HG02571 (cell line): Measurements from ENCODE around the gene ETFRF1.
A peak's percentile ranks its signal among the peaks of the same experiment; 100 is the strongest.

Source experiments
- ATAC-seq: cut with Tn5 transposase; IDR thresholded peaks from one replicate; pipeline ENCODE4 v1.9.1; 2021; ENCODE audit warnings: mild to moderate bottlenecking, moderate library complexity; ENCODE audit not compliant: unreplicated experiment

ETFRF1 gene

DNA sequence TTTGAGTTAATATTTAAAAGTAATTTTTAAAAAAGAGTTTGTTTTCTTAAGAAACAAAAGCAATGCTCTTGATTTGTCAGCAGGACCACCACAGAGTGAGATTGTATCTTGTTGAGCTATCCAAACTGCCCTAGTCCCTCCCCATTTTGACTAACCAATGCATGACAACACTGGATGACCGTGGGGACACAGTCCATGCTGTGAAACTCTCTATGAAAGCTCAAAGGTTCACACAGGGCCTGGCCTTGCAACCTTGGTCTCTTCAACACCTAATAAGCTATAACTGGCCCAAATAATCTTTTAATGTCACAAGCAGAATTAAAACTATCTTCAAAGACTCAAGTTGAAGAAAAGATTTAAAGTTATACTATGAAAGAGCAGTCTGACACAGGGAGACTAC is 13.5 kb downstream of the ETFRF1 start:
- no peak for ATAC-seq

DNA sequence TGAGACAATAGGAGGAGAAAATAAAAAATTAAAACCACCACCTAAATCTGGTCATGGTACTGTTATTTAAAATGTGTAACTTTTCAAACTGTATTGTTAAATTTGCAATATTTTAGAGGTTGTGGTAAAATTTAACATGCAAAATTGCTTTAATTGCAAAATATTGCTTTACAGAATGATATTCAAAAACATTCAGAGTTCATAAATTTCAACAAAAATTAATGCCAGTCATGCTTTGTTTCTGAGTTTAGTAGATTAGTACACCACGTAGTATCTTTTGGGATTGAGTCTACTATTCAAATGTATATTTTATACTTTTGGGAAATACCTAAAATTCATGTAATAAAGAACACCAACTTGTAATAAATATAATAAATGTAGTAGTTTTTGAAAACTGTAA is 18.3 kb downstream of the ETFRF1 start:
- no peak for ATAC-seq

DNA sequence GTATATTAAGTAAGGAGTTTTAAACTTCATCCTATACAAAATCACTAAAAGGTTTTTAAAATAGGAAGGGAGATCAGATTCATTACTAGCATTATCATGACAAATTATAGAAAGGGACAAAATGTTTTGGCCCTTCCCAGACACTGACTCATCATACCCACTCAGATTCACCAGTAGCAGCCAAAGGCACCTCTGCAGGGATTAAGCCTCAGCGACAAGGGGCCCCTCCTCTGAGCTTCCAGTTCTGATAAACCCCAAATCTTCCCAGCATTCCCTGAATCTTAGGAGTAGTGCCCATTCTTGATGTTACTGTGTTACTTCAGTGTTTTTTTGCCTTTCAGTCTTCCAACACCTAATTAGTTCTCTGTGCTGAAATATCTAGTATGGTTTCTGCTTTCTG is 41.2 kb downstream of the ETFRF1 start:
- ATAC-seq, result no peak

DNA sequence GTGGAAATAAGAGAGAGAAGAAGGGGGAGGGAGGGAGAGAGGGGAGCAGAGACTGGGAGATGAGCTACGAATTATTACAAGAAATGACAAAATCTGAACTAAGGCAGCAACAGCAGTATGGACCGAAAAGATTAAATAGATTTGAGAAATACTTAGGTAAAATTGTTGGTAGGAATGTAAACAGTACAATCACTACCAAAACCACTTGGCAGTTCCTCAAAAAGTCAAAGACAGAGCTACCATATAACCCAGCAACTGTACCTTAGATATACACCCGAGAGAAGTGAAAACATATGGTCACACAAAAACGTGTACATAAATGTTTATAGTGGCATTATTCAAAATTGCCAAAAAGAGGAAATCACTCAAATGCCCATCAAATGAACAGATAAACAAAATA is 41.6 kb downstream of the ETFRF1 start:
- ATAC-seq, result no peak

DNA sequence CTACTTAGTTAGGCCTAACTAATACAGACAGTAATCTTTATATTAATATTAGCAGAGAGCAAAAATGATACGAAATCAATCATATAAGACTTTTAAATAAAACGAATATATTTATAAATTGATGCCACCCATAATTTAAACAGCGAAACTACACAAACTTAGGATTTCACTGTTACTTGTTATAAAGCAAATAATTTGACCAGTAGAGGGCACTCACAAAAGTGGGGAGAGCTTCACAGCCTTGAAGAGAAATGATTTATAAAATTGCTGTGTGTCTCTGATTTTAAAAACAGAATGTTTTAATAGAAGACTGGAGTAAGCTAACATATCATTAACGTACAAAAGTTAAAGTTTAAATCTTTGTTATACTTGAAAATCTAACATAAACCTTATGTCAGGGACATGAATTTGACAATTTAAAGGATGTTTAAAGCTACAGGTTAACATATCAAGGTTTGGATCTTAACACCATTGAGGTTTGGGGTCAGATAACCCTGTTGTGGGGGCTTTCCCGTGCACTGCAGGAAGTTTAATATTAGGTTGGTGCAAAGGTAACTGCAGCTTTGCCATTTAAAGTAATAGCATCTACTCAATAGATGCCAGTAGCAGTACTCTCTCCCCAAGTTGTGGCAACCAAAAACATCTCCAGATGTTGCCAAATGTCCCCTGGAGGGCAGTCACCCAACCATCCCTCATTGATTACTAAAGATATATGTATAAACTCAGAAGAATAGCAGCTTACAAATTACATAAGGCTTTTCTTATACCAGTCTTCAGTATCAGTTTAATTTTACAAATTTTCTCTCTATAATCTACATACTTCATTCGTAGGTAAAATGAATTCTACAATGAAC is 46.4 kb downstream of the ETFRF1 start:
- no peak for ATAC-seq

DNA sequence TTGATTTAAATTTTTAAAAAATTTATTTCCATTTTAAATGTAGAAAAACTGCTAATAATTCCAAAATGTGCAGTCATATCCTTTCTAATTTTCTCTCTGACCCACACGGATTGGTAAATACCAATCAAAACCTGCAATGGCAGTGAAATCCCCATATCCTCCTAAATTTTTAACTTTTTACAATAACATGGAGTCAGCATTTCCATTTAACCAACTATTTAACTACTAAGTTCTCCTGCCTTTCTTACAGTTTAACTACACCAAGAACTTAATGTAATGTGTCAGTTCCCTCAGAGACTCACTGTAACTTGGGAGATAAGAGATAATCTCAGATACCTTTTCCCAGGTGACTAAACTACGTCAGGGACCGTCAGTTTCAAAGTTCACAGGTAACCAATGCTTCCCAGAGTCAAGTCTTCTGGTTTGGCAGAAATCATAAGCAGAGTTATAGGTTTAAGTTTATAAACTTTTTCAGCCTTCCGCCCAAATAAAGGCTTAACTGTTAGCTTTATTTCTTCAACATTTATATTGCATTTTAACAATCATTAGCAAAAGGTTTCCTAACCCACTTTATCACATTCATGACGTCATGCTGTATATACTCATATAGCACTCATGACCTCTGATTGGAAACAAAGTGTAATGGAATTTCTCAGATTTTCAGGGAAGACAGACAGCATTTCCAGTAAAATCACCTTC is 48.1 kb downstream of the ETFRF1 start:
- no peak for ATAC-seq

DNA sequence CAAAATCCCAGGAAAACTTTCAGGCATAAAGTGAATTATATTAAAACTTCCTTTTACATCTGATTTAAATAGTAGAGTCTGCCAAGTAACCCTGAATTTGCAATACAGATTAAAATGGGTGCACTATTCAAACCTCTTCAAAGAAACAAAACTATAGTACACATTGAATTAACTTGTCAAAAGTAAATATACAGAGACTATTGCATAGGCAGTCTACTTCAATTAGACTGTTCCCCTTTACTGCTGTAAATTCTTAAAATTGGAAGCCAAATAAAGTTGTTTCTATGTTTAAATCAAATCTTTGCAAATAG is 48.6 kb downstream of the ETFRF1 start:
- no peak for ATAC-seq

DNA sequence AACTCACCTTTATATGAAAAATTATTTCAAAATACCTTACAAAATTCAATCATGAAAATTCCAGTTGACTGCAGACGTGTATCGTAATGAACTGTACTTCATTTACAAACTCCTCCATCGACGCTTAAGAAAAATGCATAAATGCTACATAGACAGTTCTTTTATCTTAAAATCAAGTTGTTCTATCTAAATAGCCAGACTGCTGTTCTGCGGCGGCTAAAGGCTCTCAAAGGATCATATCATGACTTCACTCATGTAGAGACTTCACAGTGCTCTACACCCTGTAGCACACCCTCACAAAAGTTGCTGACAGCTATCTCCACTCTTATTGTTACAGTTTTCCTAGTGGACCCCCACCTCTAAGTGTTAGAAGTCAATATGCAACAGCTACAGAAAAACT is 50.5 kb downstream of the ETFRF1 start:
- no peak for ATAC-seq

DNA sequence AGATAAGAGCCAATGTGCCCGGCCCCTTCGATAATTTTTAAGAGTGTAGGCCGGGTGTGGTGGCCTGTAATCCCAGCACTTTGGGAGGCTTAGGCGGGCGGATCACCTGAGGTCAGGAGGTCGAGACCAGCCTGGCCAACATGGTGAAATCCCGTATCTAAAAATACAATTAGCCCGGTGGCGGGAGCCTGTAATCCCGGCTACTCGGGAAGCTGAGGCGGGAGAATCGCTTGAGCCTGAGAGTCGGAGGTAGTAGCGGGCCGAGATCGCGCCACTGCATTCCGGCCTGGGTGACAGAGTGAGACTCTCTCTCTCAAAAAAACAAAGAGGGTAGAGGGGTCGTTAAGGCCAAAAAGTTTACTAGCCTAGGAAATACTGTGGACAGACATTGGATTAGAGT is 53.1 kb downstream of the ETFRF1 start:
- no peak for ATAC-seq

DNA sequence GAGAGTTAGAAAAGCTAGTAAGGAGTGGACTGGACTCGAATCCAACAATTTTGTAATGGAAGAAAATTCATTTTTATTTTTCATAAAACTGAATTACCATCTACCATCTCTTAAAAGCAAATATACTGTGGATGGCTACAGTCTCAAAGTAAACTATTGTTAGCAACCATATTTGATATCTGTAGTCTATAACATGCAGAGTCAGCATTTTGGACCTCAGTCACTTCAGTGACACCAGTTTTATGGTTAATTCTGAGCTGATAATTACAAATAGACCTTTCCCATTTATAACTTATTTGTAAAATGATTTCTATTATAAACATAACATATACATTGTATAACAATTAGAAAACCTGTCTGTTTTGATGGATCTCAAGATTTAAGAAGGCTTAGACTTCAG is 53.7 kb downstream of the ETFRF1 start:
- ATAC-seq, result no peak

DNA sequence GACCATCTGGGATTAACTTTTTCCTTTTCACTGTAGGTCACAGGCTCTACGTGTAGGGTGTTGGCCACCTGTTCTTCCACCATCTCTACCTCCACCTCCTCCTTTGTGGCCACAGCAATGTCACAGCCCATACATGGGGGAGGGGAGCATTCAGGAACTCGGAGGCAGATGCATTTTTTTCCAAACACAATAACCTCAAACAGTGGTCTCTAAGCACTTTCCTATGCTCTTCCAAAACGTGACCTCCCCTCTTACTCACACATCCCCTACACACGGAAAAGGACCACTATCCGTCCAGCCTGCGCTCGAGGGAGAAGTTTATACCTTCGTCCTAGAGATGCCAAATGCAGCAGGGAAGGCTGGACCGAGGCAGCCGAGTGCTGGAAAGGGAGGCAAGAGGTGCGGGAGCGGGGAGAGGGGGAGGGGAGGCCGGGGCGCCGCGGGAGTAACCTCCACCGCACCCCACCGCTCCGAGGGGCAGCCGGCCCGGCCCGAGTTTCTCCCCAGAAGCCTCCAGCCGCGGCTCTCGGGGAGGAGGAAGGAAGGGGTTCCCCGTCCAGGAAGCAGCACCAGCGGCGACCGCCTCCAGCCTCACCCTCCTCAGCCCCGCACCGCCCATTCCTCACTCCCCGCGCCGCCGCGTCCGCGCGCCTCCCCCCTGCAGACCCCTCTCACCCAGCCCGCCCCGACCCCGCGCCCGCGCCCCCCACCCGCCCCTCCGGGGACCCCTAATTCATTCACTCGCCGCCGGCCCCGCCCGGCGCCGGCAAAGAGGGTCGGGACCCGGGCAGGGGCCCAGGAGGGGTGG is 55.1 kb downstream of the ETFRF1 start:
- ATAC-seq, result peak; percentile 36

DNA sequence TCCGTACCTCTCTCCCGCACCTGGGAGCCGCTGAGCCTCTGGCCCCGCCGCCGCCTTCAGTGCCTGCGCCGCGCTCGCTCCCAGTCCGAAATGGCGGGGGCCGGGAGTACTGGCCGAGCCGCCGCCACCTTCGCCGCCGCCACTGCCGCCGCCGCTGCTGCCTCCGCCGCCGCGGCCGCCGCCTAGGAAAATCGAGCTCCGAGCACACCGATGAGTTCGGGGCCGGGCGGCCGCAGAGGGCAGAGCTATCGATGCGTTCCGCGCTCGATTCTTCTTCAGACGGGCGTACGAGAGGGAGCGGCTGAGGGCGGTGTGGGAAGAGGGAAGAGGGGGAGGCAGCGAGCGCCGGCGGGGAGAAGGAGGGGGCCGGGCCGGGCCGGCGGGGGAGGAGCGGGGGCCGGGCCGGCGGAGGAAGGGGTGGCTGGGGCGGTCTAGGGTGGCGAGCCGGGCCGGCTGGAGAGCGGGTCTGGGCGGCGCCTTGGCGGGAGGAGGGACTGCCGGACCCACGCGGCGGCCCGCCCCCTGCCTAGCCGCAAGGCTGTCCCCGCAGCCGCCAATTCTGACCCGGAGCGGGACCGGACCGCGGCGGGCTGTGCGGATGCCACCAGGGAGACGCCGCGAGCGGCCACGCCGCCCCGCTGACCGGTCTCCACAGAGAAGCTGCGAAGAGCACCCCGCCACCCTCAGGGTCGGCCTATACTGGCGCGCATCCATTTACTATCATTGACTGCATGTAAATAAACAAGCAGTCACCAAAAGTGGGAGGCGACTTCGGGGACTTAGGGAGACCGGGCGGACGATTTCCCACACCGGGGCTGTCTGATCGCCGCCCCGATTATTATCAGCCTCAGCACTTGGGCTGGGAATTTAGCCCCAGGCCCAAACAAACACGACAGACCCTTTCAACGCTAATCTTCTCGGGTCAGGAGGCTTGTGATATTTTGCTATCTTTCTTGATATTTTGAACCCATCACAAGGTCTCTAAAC is 56.0 kb downstream of the ETFRF1 start, which contains the start of gene KRAS:
Gene KRAS (minus strand): TSS at position 186 of the 987 bp plus-strand sequence.
- ATAC-seq, result peak; percentile 77

DNA sequence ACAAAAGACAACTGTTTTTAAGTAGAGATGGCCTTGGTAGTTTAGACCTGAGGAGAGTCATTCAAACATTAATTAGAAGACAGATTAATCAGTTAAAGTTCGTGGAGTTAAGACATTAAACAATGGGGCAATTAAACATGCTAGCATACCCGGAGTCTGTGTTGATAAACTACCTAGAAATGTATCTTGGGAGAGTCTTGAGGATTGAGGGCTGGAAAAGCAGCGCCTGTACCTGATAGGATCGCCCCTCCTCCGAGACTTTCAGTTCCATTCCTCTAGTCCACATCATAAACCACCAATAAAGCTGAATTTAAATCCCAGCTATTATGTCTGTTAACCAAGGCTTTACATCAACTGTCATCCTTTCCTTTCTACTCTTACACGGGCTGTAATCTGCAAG is 56.7 kb downstream of the ETFRF1 start:
- no peak for ATAC-seq

DNA sequence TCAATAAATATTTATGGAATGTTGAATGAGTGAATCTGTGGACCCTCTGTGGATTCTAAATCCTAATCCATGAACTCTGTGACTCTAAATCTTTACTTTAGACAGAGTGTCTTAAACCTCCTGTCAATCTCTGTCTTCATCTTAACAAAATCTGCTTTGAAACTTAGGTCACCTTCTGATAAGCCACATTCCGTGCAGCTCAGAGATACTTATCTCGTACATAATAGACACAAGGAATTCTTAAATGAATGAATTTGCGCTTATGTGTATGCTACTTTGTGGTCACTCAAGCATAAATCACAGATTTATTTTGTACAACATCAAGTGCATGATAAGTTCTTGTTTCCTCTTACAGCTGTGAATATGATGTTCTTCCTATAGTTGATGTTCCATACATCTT is 57.9 kb downstream of the ETFRF1 start:
- ATAC-seq, result no peak

DNA sequence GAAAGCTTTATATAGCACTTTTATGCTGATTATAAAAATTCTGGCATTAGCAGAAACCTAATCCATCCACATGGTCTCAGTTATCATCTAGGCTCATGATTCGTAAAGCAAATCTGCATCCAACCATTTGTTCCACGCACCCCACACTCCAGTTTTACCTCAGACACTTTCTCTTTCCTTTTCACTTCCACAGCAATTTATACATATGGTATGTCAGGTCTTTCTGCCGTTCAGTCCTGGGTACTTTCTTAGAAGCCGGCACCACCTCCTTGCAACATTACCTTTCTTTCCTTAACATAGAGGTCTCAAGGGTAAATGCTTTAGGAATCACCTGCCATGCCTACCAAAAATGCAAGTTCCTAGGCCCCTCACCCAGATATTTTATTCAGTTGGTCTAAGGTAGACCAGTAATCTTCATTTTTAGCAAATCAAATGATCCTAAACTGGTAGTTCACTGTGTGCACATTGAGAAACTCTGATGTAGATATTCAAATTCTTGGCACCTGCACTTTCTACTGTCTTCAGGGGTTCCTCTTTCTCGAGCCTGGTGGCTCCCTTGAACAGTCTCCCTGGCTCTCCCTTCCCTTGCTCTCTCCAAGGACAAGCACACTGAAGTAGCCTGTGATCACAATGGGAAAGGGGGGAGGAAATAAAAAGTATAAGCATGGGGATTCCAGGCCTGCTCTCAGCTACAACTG is 58.5 kb downstream of the ETFRF1 start:
- no peak for ATAC-seq

DNA sequence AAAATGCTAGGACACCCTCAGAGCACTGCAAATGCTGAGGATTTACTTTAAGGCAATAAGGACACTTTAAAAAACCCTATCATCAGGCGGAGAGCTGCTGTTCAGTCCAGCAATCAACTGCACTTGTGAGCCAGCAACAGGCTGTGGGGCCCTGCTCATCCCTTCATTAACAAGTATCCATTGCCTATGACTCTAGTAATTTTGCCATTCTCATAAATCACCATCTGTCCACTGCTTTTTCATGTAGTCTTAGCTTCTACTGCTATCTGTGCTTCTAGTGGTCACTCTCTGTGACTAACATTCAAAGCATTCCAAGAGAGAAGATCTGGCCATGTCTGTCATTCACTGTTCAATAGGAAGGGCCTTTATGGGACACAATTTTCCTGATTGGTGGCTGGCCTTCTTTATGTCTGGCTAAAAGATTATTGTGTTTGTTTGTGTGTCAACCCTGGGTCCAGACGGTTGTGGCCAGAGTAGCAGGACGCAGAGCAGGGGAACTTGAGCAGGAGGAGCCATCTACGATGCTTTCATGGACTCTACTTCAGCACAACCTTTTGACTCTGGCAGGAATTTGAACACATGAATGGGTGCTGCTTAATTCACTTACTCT is 59.3 kb downstream of the ETFRF1 start:
- ATAC-seq, result no peak
